ENCODE data around the gene MAN1A1.

GRCh38 chr6:119296036-119297035 is 53.2 kb downstream of the MAN1A1 start:
- no peak for TF ChIP-seq CTCF (IDR thresholded peaks at IDR 0.05 in 8 of 11, conservative IDR thresholded peaks at IDR 0.05 in 3 of 11)
- no peak for TF ChIP-seq POLR2A (IDR thresholded peaks at IDR 0.05)

Measured in spleen (tissue), 7 donors.